HepG2 (cell line): ENCODE results near the gene KIAA1217. TPM values are rescaled to one million over a fixed set of nuclear protein-coding genes. Genes with fewer than 3 reads are reported as not detected.

Experiments used
- ATAC-seq: fragments of 200-7000 bp; cut with Tn5 transposase; 3 replicates; pipeline ENCODE4 v1.9.1; 2020; ENCODE audit warnings: mild to moderate bottlenecking, moderate library complexity
- BruUV-seq: library from RNA; stranded (reverse); fragments of 400-500 nt; replicated peaks from 2 replicates; lab custom pipeline; 2021; lab: Mats Ljungman, UMichigan
- CTCF ChIA-PET: fragments of 300-600 bp; formaldehyde crosslinking; extraction: SDS; loops from one replicate; lab custom pipeline; 2021; ENCODE audit warnings: low total read pairs, inconsistent platforms, low intra/inter-chr PET ratio; lab: Yijun Ruan, JAX
- POLR2A ChIA-PET: fragments of 350-600 bp; sonication (Branson Sonifier 250); formaldehyde crosslinking; loops from one replicate; lab custom pipeline; 2020; ENCODE audit warnings: antibody characterized with exemption, inconsistent platforms; lab: Yijun Ruan, JAX
- DNase-seq: peaks from one replicate; pipeline ENCODE4 v3.0.0-alpha.2; 2015; ENCODE audit warnings: low spot score
- FAIRE-seq: peaks from 3 replicates; lab custom pipeline; 2011; peaks lifted over from hg19 to GRCh38; lab: Jason Lieb, UNC
- H2AFZ ChIP-seq: one replicate; pipeline ENCODE4 v1.6.1; 2011; ENCODE audit warnings: low read length, inconsistent platforms
- H3K27ac ChIP-seq: fragments of 300-600 bp; 3 replicates; pipeline ENCODE4 v1.8.0; 2011; ENCODE audit warnings: mixed run types, mild to moderate bottlenecking, mixed read lengths, low read length, inconsistent platforms; ENCODE audit not compliant: insufficient read depth; ENCODE audit errors: extremely low read length
- H3K27me3 ChIP-seq, 2 experiments: fragments of 200-600 bp in 1 of 2; 2 replicates in 1 of 2; 3 replicates in 1 of 2; pipeline versions ENCODE4 v1.6.0 to v1.8.0; 2011; ENCODE audit warnings: low read length in 2 of 2, mild to moderate bottlenecking in 2 of 2, moderate library complexity in 2 of 2, inconsistent platforms in 1 of 2; ENCODE audit not compliant: insufficient read depth in 2 of 2, control insufficient read depth in 1 of 2
- H3K36me3 ChIP-seq, 2 experiments: fragments of 200-600 bp in 1 of 2; replicated peaks in 1 of 2; 2 replicates in 1 of 2; 3 replicates in 1 of 2; pipeline versions ENCODE4 v1.5.1 to v1.8.0; 2011; ENCODE audit warnings: low read length in 2 of 2, inconsistent platforms in 1 of 2; ENCODE audit not compliant: insufficient read depth in 2 of 2, control insufficient read depth in 1 of 2
- H3K4me1 ChIP-seq: 2 replicates; pipeline ENCODE4 v1.5.1; 2012; ENCODE audit warnings: low read length, inconsistent platforms; ENCODE audit not compliant: insufficient read depth
- H3K4me2 ChIP-seq: 2 replicates; pipeline ENCODE4 v1.6.0; 2011; ENCODE audit warnings: low read depth, low read length, inconsistent platforms
- H3K4me3 ChIP-seq, 3 experiments: fragments of 200-600 bp in 1 of 3; sonication (generic), shearing (Covaris generic) in 1 of 3; replicated peaks in 1 of 3; 2 replicates each; pipeline ENCODE4 v1.5.1; 2011 to 2016; ENCODE audit warnings: low read length in 3 of 3, inconsistent platforms in 2 of 3, low read depth in 2 of 3, mild to moderate bottlenecking in 2 of 3, control low read depth in 1 of 3, mixed read lengths in 1 of 3; ENCODE audit not compliant: insufficient read depth in 1 of 3
- H3K79me2 ChIP-seq: one replicate; pipeline ENCODE4 v1.6.1; 2011; ENCODE audit warnings: low read length, inconsistent platforms; ENCODE audit not compliant: insufficient read depth
- H3K9ac ChIP-seq: 2 replicates; pipeline ENCODE4 v1.6.0; 2011; ENCODE audit warnings: mild to moderate bottlenecking, low read depth, low read length, inconsistent platforms; ENCODE audit not compliant: insufficient read depth
- H3K9me3 ChIP-seq: 2 replicates; pipeline ENCODE4 v1.5.1; 2012; ENCODE audit warnings: mild to moderate bottlenecking, low read length
- H4K20me1 ChIP-seq: 2 replicates; pipeline ENCODE4 v1.6.0; 2011; ENCODE audit warnings: inconsistent platforms, mild to moderate bottlenecking, low read length, moderate library complexity; ENCODE audit not compliant: insufficient read depth
- ATF5 ChIP-seq: sonication (generic); formaldehyde crosslinking; IDR thresholded peaks from 2 replicates; pipeline ENCODE4 v1.4.0; 2020; ENCODE audit warnings: mild to moderate bottlenecking, low read depth, missing genetic modification reagents
- CC2D1A ChIP-seq: sonication (generic); formaldehyde crosslinking; IDR thresholded peaks from 2 replicates; pipeline ENCODE4 v1.8.1; 2023; ENCODE audit warnings: mild to moderate bottlenecking, missing genetic modification reagents
- HCFC1 ChIP-seq: fragments of 150-350 bp; IDR thresholded peaks from 2 replicates; pipeline ENCODE4 v1.6.1; 2014; ENCODE audit warnings: low read depth, low read length
- PAXIP1 ChIP-seq: sonication (generic); formaldehyde crosslinking; conservative IDR thresholded peaks from 2 replicates; pipeline ENCODE4 v1.4.0; 2020; ENCODE audit warnings: mild to moderate bottlenecking, missing genetic modification reagents, moderate library complexity
- PHF8 ChIP-seq: sonication (generic); formaldehyde crosslinking; IDR thresholded peaks from 2 replicates; pipeline ENCODE4 v1.5.0; 2020; ENCODE audit warnings: missing genetic modification reagents
- SATB2 ChIP-seq: sonication (generic); formaldehyde crosslinking; IDR thresholded peaks from 2 replicates; pipeline ENCODE4 v1.5.0; 2020; ENCODE audit warnings: missing genetic modification reagents
- SIX1 ChIP-seq: sonication (generic); formaldehyde crosslinking; IDR thresholded peaks from 2 replicates; pipeline ENCODE4 v1.4.0; 2020; ENCODE audit warnings: missing genetic modification reagents, borderline replicate concordance
- SOX13 ChIP-seq, 3 experiments: fragments of 450-650 bp in 1 of 3; sonication (generic) in 1 of 3; formaldehyde crosslinking in 1 of 3; IDR thresholded peaks in 2 of 3; conservative IDR thresholded peaks in 1 of 3; 2 replicates each; pipeline versions ENCODE4 v1.5.0 to v1.6.1; 2016 to 2020; ENCODE audit warnings: antibody characterized with exemption in 1 of 3, mild to moderate bottlenecking in 1 of 3, missing compliant biosample characterization in 1 of 3, missing genetic modification reagents in 1 of 3, moderate library complexity in 1 of 3
- TCF7L2 ChIP-seq: IDR thresholded peaks from 2 replicates; pipeline ENCODE4 v1.6.1; 2011; ENCODE audit warnings: mild to moderate bottlenecking, low read depth, low read length, moderate library complexity
- ZBTB37 ChIP-seq: sonication (generic); formaldehyde crosslinking; IDR thresholded peaks from 2 replicates; pipeline ENCODE4 v1.4.0; 2020; ENCODE audit warnings: mild to moderate bottlenecking, missing genetic modification reagents
- ZBTB44 ChIP-seq: sonication (generic); formaldehyde crosslinking; IDR thresholded peaks from 2 replicates; pipeline ENCODE4 v1.4.0; 2020; ENCODE audit warnings: missing genetic modification reagents
- ZNF468 ChIP-seq: sonication (generic); formaldehyde crosslinking; IDR thresholded peaks from 2 replicates; pipeline ENCODE4 v1.8.0; 2022; ENCODE audit warnings: mild to moderate bottlenecking, moderate library complexity, missing genetic modification reagents
- WGBS: methylation state at CpG from one replicate; pipeline ENCODE4 v1.1.6; 2017; ENCODE audit warnings: low lambda C conversion rate; 5-methylcytosine and 5-hydroxymethylcytosine counted together
- in situ Hi-C: cut with HindIII; loops from 2 replicates; pipeline ENCODE4 v1.10.0; 2017; ENCODE audit warnings: low pct_unique_long_range_greater_than_20kb; ENCODE audit not compliant: extremely low pct_ligation_motif_present
- intact Hi-C: fragments of 100-400 bp; cut with micrococcal nuclease; formaldehyde crosslinking; loops from one replicate; pipeline ENCODE4 v1.10.0; 2022; ENCODE audit not compliant: unreplicated experiment
- polyA plus RNA-seq, 8 experiments: library from polyadenylated mRNA; depleted of rRNA in 3 of 8; stranded (reverse) in 7 of 8; unstranded in 1 of 8; fragments of >200 nt; fragmentation: Illumina TruSeq in 4 of 8; extraction: Trizol in 4 of 8; gene quantifications; 2 replicates each; pipeline versions ENCODE4 v1.2.1 to v1.2.3, GENCODE V29; 2011 to 2016; ENCODE audit warnings: low read depth in 4 of 8, missing spikeins in 1 of 8, mixed read lengths in 1 of 8; ENCODE audit not compliant: insufficient read depth in 1 of 8
- total RNA-seq, 5 experiments: library from RNA; depleted of rRNA; stranded (reverse); fragments of >200 nt; fragmentation: Illumina TruSeq; extraction: Trizol; gene quantifications; 2 replicates each; pipeline ENCODE4 v1.2.3, GENCODE V29; 2016; ENCODE audit warnings: low read depth in 1 of 5

The KIAA1217 gene
- total and polyA plus RNA-seq, 2 of the 13 experiments (the other 11 are each of a cell fraction or from before 2014, with no cell fraction given) = 4.6 to 10.9 TPM

GRCh38 chr10:24384954-24385353 is 176.0 kb downstream of the KIAA1217 start:
- H3K79me2 ChIP-seq = no peaks in the 10 kb centered on the region
- no peak overlapping the region for H2AFZ ChIP-seq
- WGBS = 91% methylated on average over 5 of the region's 5 CpGs
- no peaks in the 10 kb centered on the region for H3K9me3 ChIP-seq
- BruUV-seq = no TSS peak
- DNase-seq (no peak), ATAC-seq (no peak), FAIRE-seq (no peak)
- no peak overlapping the region for H3K4me2 ChIP-seq
- no peak overlapping the region for H3K9ac ChIP-seq
- H3K4me3 ChIP-seq = no peak overlapping the region
- no peak overlapping the region for H3K27ac ChIP-seq
- intact Hi-C loops (no loop called here), in situ Hi-C loops (no loop called here)
- no peaks in the 10 kb centered on the region for H3K27me3 ChIP-seq
- H3K4me1 ChIP-seq = peaks cover 15% of the 10 kb centered on the region
- POLR2A ChIA-PET = no interaction called here
- TF ChIP-seq PHF8 (CRISPR knock-in tag) (no peak), ZBTB37 (no peak), CC2D1A (CRISPR knock-in tag) (no peak), SATB2 (CRISPR knock-in tag) (no peak), HCFC1 (no peak), ATF5 (no peak), ZBTB44 (CRISPR knock-in tag) (no peak), TCF7L2 (no peak), PAXIP1 (CRISPR knock-in tag) (no peak), ZNF468 (no peak), SOX13 (IDR thresholded peaks at IDR 0.05) (no peak), SOX13 (CRISPR knock-in tag; conservative IDR thresholded peaks at IDR 0.05 in 1 of 2, IDR thresholded peaks at IDR 0.05 in 1 of 2) (no peak), SIX1 (CRISPR knock-in tag) (no peak)
- H4K20me1 ChIP-seq = no peaks in the 10 kb centered on the region
- H3K36me3 ChIP-seq = peaks cover 3 to 7% of the 10 kb centered on the region in 2 experiments; a peak in 4 of 5 replicates
- CTCF ChIA-PET = no interaction called here
